Fibroblast of lung (primary cell): ENCODE results near the gene VPS4B.

Experiments
- CTCF ChIP-seq, 2 donors: IDR thresholded peaks in 1 of 2; conservative IDR thresholded peaks in 1 of 2; 1 replicate in 1 of 2; 2 replicates in 1 of 2; pipeline ENCODE4 v1.5.1; 2011 to 2012; ENCODE audit warnings: low read length in 2 of 2, control low read depth in 1 of 2, inconsistent platforms in 1 of 2, low read depth in 1 of 2, mild to moderate bottlenecking in 1 of 2
- EZH2 ChIP-seq: IDR thresholded peaks from 2 replicates; pipeline ENCODE4 v1.5.1; 2012; ENCODE audit warnings: low read length, control low read depth, mild to moderate bottlenecking; ENCODE audit errors: missing control alignments

GRCh38 chr18:63350230-63350629, 72.0 kb downstream of the VPS4B start:
- TF ChIP-seq CTCF (conservative IDR thresholded peaks at IDR 0.05 in 1 of 2, IDR thresholded peaks at IDR 0.05 in 1 of 2; ENCODE audit: low read depth in 1 of 2, low read length in 2 of 2) (no peak), EZH2 (no peak)
